ENCODE measurements around the gene RXYLT1.
"Not testable (repeated sequence)": the region's sequence is repeated elsewhere in the genome, so short reads cannot be mapped to it uniquely, and the experiment has no call there.

Gene RXYLT1, protein sequence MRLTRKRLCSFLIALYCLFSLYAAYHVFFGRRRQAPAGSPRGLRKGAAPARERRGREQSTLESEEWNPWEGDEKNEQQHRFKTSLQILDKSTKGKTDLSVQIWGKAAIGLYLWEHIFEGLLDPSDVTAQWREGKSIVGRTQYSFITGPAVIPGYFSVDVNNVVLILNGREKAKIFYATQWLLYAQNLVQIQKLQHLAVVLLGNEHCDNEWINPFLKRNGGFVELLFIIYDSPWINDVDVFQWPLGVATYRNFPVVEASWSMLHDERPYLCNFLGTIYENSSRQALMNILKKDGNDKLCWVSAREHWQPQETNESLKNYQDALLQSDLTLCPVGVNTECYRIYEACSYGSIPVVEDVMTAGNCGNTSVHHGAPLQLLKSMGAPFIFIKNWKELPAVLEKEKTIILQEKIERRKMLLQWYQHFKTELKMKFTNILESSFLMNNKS

DNA sequence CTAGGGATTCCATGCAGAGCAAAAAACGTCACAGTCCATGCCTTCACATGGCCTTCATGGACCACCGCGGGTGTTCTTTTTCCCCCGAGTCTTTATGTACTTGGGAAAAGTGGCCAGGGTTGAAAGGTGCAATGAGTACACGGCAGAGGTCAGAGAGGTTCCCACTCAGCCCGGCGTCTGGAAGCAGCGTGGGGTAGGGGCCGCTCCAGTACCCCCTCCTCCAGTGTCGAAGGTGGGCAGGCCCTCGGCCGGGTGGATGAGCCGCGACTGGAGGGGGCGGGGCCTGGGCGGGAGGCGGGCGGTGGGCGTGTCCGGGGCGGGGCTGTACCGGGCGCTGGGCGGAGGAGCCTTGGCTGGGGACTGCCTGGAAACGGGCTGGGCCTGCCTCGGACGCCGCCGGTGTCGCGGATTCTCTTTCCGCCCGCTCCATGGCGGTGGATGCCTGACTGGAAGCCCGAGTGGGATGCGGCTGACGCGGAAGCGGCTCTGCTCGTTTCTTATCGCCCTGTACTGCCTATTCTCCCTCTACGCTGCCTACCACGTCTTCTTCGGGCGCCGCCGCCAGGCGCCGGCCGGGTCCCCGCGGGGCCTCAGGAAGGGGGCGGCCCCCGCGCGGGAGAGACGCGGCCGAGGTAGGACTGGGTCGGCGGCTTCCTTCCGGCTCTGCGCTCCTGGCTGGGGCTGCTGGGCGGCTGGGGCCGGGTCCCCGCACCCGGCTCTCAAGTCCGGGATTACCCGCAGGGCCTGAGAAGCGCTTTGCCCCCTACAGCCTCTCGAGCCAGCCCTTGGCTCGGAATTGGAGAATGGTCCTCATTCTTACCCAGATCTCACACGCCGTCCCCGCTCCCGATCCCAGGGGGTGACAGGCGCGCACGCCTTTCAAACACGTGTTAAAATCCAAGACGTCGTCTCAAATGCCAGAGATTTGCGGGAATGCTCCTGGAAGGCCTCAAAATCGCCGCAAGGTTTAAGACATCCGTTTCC lies at the start of gene RXYLT1:
Gene RXYLT1, plus strand, starts transcription at position 412 of the 984 bp plus-strand sequence. Its CDS starts 52 bp downstream, at position 464.
- peak; percentile 80 for DNase-seq

DNA sequence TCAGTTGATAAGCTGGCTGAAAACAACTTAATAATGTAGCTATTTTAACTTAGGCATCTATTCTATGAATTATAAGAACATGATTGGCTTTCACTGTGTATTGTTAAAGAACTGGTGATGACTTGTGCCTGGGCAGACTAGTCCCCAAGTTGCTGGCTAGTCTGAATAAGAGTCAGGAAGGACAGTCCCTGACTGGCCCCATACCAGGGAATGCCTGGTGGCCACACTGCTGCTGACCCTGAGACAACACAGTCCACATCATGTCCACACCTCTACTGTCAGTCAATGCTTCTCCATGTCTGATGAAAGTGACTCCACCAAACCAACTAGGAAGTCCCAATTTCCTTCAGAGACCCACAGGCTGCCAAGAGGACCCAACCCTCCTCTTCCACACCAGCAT lies 46.9 kb upstream of the RXYLT1 start:
- DNase-seq, result not testable (repeated sequence)

DNA sequence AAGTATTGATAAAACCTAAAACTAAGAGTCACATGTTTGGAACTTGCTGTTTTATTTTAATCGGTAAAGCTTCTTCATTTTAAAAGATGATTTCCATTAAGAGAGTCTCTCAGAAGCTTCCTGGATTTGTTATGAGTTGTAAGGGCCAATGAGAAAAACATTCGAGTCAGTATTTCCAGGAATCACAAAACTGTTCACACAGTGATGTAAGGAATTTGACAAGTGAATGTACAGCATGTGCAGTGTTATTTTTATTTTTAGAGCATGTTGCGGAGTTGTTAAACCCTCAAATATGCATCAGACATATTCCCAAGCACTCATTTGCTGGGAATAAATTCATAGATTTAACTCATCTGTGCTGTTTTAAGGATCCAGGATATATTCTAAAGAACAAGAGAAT lies 46.1 kb upstream of the RXYLT1 start:
- DNase-seq, result not testable (repeated sequence)

DNA sequence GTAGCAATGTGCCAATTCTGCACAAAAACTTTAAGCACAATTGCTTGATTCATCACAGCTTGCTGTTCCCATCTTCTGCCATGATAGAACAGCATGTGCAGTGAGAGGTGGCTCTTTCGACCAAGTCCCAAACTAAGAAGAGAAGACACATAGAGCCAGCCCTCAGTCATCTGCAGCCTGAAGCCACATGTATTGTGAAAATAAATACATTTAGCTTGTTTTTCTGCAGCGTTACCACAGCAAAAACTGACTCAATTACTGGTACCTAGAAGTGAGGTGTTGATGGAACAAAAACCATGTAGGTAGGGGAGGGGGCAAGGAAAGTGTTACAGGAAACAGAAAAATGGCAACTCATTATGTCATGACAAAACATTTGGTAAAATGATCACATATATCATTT lies 39.2 kb upstream of the RXYLT1 start:
- DNase-seq, result not testable (repeated sequence)

DNA sequence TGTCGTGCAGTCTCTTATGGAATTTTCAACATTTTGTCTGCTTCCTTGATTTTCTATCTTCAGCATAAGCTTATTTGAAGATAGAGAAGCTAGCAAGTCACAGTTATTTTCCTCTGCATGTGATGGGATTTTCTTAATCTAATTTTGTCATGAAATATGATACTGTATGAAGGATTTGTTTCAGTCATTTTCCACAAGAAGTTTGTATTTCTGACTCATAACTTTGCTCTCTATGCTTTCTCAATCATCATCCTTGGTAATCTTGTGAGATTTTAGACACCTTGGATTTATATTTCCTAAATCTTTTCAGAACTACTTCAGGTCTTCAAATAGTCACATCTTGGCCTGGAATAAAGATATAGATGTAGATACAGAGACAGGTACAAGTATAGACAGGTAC lies 38.3 kb upstream of the RXYLT1 start:
- DNase-seq, result not testable (repeated sequence)

DNA sequence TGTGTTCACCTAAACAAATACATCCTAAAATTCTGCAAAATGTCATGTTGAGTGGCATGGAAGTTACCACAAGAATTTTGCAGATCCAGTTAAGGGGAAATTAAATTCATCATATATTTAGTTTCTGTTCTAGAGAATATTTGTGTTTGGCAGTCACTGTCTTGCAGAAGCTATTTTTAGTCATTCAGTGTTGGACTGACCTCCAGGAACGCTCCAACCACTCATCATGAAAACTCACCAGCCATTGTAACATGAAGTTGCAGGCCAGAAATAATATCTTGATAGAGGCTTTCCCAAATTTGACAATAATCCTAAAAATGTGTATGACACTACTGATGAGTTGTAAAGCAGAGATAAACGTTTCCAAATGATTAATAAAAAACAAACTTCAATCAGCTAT lies 35.6 kb upstream of the RXYLT1 start:
- not testable (repeated sequence) for DNase-seq

DNA sequence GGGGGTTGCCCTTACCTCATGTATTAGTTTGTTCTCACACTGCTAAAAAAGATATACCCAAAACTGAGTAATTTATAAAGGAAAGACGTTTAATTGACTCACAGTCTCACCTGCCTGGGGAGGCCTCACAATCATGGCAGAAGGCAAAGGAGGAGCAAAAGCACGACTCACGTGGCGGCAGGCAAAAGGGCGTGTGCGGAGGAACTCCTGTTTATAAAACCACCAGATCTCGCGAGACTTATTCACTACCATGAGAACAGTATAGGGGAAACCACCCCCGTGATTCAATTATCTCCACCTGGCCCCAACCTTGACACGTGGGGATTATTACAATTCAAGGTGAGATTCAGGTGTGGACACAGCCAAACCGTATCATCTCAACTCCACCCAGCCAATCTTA lies 33.2 kb upstream of the RXYLT1 start:
- not testable (repeated sequence) for DNase-seq

DNA sequence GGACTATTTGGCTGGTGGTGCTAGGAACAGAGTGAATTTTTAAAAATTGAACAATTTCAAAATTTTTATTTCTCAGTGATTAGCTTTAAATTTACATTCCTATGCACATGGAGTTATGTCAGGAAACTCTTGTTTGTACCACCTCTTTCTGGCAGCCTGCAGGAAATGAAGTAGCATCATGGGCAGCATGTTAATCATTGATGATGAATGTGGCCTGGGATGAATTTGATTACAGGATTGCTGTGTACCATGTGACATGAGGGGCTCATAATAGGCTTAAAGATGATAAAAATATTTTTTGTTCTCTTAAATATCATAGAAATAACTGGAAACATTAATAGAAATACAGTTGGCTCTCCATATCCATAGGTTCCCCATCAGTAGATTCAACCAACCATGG lies 32.6 kb upstream of the RXYLT1 start:
- not testable (repeated sequence) for DNase-seq

DNA sequence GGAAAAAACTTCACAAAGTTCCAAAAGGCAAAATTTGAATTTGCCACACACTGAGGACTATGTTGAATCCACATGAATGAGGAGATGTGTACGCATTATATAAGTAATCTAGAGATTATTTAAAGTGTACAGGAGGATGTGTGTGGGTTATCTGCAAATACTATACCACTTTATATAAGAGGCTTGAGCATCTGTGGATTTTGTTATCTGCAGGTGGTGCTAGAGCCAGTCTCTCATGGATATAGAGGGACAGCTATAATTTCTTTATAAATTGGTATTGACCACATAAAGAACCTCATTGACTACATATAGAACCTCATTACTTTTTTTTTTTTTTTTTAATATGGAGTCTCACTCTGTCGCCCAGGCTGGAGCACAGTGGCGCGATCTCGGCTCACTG lies 32.2 kb upstream of the RXYLT1 start:
- no peak for DNase-seq

DNA sequence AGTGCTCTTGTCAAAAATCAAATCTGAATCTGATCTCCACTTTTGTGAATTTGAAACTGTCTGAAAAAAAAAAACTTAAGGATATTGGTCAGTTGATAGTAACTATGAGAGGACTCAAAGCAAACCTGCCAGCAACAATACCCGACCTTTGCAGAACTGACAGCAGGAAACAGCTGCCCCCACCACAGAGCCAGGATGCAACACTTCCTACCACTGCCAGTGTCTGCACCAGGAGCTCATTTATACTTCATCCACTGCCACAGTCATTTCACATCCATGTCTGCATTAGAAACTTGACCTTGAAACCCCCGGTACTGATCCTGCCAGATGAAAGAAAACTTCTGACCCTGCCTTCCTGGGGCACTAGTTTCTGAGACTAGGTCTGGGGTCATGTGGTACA lies 27.4 kb upstream of the RXYLT1 start:
- no peak for DNase-seq

DNA sequence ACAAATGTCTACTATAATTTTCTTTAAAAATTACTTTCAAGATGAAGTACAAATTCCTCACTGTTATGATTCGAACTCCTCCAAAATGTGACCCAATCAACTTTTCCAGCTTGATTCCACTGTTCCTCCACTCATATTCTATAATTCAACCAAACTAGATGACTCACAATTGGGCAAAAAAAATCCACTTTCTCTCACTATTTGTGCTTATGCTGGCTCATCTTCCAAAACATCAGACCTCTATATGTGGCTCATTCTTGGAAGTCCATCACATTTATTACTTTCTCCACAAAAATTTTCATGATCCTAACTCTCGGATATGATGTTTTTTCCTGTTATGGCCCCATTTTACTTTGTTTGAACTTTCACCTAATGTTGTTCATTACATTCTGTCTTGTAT lies 26.9 kb upstream of the RXYLT1 start:
- no peak for DNase-seq

DNA sequence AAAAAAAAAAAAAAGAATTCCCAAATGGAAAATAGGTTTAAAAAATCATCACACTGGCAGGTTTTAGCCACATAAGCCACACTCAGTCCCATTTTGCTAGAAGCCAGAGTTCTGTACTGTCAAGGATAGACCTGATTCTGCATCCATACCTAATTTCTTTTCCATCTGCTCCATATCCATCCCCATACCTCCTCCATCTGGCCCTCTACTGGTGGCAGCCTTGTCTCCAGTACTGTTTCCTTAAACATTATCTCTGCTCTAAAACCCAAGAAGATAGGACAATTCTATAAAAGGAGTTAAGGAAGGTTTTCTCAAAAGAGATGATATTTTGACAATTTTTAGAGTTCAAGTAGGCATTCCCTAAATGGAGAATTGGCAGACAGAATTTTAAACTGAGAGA lies 26.0 kb upstream of the RXYLT1 start:
- no peak for DNase-seq

DNA sequence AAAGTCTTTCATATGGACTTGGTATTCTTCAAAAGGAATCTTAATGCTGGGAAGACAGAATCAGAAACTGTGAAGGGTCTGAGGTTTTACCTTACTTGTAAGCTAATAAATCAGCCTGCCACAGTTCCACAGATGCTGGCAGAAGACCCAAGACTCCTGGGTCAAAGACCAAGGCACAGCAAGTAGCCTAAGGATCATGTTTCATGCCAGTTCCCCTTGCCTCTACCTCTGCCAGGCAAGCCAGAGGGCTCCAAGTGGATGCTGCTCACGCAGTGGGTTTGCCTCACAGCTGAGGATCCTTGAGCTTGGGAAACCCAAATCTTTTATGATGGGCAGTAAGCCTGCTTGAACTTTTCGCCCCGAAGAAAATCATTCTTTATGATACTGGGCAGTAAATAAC lies 15.2 kb upstream of the RXYLT1 start:
- DNase-seq, result no peak

DNA sequence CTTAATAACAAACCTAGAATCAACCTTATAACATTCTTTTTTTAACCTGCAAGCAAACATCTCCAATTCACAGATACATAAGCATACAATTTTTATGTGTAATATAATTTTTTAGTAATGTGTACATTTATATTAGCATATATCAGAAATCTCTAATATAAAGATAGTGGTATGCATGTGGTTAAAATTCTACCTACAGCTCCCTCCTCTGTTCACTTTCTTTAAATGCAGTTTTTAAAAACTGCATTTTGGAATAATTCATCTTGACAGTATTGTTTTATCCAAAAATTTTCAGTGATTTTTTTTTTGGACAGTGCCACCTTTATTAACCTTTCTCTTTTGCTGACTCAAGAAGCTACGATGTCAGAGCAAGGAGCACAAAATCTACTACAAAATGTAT lies 13.2 kb upstream of the RXYLT1 start:
- DNase-seq, result no peak

DNA sequence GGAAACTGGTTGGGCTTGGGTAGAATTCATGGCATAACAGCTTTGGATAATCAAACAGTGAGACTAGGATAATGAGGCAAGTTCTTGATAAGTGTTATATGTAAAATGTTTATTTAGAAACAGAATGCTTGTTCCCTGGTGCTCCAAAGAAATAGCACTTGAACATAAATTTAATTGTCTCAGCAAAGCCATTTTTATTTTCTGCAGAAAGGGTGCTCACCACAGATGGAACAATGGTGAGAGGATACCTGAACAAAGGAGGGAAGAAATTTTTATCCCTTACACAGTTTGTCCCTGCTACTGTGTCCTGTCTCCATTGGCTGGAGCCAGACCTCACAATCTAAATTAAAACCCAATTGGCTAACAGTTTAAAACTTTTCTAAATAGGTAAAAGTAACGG lies 9.3 kb upstream of the RXYLT1 start:
- no peak for DNase-seq

DNA sequence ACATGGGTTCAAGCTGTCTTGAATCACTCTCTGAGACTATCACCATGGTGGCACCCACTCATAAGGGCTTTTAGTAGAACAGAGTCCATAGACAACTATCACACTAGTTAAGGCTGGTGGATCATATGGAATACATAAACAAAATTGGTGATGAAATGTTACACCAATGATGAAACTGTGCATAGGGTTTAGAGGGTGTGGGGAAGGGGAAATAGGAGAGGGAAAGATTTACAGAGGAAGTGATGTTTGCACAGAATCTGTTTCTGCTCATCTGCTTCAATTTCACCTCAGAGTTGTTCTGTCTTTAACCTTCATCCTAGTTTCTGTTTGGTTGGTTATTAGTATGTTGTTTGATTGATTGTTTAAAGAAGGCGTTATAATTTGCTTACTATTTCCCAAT lies 2.4 kb upstream of the RXYLT1 start:
- DNase-seq, result no peak

DNA sequence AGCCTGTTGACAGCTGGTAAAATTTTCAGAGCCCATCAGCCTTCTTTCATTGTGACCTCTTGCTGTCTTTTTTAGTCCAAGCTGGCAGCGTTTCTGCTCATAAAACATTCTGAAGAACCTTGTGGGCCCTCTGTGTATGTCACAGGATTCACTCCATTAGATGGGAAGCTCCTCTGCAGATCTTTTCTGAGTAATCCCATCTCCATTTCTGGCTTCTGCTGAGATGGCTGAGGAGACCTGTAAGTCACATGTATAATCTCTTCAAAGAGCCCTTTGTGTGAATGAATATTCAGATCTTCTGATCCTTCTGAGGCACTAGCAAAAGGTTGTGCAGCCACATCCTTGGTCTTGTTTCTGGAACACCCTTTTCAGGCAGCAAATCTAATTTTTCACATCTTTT lies 2.8 kb downstream of the RXYLT1 start:
- DNase-seq, result no peak

DNA sequence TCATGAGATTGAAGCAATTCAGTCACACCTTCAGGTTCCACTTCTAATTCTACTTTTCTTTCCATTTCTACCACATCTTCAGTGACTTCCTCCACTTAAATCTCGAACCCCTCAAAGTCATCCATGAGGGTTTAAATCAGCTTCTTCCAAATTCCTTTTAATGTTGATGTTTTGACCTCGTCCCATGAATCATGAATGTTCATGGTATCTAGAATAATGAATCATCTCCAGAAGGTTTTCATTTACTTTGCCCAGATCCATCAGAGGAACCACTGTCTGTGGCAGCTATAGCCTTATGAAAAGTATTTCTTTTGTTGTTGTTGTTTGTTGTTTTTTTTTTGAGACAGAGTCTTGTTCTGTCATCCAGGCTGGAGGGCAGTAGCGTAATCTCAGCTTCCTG lies 7.6 kb downstream of the RXYLT1 start:
- no peak for DNase-seq

DNA sequence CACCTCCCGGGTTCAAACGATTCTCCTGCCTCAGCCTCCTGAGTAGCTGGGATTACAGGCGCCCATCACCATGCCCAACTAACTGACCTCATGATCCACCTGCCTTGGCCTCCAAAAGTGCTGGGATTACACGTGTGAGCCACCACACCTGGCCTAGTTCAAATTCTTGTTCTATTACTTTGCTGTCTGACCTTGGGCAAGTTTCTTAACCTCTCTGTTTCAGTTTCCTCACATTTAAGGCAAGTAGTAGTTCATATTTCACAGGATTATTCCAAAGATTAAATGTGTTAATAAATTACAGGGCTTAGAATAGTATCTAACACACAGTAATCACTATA lies 10.9 kb downstream of the RXYLT1 start:
- no peak for DNase-seq

DNA sequence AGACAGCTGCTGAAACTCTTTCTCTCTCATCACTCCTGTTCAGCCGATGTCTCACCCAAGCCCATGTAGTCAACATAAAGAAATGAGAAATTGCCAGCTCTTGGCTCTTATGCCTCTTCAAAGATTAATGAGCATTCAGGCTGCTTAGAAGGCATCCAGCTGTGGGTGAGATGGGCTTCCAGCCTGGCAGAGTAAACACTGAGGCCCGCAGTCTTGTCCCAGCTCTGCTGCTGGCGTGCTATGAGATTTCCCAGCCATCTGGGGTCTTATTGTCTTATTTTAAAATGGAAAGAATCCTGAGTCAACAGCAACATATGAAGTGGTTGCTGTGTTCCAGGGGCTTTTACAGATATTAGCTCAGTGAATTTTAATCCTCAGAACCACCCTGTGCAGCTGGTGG lies 12.6 kb downstream of the RXYLT1 start:
- DNase-seq, result no peak

DNA sequence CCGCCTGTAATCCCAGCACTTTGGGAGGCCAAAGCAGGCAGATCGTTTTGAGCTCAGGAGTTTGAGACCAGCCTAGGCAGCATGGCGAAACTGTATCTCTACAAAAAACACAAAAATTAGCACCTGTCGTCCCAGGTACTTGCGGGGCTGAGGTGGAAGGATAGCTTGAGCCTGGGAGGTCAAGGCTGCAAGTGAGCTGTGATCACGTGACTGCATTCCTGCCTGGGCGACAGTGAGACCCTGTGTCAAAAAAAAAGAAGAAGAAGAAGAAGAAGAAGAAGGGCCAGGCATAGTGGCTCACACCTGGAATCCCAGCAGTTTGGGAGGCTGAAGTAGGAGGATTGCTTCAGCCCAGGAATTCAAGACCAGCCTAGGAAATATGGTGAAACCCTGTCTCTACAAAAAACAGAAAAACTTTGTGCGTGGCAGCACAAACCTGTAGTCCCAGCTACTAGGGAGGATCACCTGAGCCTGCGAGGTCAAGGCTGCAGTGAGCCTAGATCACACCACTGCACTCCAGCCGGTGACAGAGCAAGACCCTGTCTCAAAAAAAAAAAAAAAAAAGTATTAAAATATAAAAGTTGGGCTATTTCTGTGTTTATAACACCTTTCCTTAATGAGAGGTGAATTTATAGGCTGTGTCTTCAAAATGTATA lies 15.5 kb downstream of the RXYLT1 start:
- no peak for DNase-seq

DNA sequence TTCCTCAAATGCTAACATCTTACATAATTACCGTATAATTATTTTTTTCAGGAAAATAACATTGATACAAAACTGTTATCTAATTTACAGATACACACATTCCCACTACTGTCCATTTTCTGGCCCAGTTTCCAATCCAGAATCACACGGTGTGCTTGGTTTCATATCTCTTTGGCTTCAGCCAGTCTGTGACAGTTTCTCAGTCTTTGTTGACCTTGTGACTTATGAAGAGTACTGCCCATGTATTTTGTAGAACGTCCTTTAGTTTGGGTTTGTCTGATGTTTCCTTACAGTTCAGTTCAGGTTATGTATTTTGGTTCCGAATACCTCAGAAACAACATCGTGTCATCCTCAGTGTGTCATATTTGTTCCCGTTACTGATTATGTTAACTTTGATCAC lies 16.2 kb downstream of the RXYLT1 start:
- no peak for DNase-seq

DNA sequence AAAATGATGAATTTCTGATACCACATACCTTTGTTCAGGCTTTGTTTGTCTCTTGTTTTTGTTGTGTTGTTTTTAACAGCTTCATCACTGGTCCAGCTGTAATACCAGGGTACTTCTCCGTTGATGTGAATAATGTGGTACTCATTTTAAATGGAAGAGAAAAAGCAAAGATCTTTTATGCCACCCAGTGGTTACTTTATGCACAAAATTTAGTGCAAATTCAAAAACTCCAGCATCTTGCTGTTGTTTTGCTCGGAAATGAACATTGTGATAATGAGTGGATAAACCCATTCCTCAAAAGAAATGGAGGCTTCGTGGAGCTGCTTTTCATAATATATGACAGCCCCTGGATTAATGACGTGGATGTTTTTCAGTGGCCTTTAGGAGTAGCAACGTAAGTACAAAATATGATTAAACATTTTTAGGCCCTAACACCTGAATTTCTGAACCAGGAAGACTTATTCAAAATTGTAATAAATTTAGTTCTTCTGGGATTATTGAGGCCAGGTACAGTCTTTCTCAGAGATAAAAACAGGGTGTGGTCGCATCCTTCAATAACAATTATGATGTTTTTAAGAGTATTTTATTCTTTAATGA lies 22.4 kb downstream of the RXYLT1 start:
- DNase-seq, result no peak
